Neuron (in vitro differentiated cells): ENCODE data around the gene CD96.
"Not testable (repeated sequence)": the region's sequence is repeated elsewhere in the genome, so short reads cannot be mapped to it uniquely, and the experiment has no call there.

Source experiments
- H2AFZ ChIP-seq: one replicate; pipeline ENCODE4 v1.6.1; 2013; ENCODE audit warnings: low read depth, mild to moderate bottlenecking, inconsistent platforms, low read length, moderate library complexity
- H3K27me3 ChIP-seq: one replicate; pipeline ENCODE4 v1.6.1; 2013; ENCODE audit warnings: low read length; ENCODE audit not compliant: insufficient read depth
- H3K36me3 ChIP-seq: one replicate; pipeline ENCODE4 v1.6.1; 2013; ENCODE audit warnings: low read length; ENCODE audit not compliant: insufficient read depth
- H3K4me1 ChIP-seq: one replicate; pipeline ENCODE4 v1.6.1; 2013; ENCODE audit warnings: low read length; ENCODE audit not compliant: insufficient read depth
- H3K4me3 ChIP-seq: 2 replicates; pipeline ENCODE4 v1.5.1; 2013; ENCODE audit warnings: mild to moderate bottlenecking, low read length, moderate library complexity
- H3K9me3 ChIP-seq: one replicate; pipeline ENCODE4 v1.6.1; 2013; ENCODE audit warnings: low read length

The CD96 gene

GRCh38 chr3:111538681-111539083, 3.3 kb upstream of the CD96 start:
- Histone ChIP-seq H3K4me1 (no peaks in the 10 kb centered on the region), H3K36me3 (no peaks in the 10 kb centered on the region), H3K4me3 (no peak overlapping the region), H3K9me3 (no peaks in the 10 kb centered on the region), H3K27me3 (no peaks in the 10 kb centered on the region), H2AFZ (no peak overlapping the region)

DNA sequence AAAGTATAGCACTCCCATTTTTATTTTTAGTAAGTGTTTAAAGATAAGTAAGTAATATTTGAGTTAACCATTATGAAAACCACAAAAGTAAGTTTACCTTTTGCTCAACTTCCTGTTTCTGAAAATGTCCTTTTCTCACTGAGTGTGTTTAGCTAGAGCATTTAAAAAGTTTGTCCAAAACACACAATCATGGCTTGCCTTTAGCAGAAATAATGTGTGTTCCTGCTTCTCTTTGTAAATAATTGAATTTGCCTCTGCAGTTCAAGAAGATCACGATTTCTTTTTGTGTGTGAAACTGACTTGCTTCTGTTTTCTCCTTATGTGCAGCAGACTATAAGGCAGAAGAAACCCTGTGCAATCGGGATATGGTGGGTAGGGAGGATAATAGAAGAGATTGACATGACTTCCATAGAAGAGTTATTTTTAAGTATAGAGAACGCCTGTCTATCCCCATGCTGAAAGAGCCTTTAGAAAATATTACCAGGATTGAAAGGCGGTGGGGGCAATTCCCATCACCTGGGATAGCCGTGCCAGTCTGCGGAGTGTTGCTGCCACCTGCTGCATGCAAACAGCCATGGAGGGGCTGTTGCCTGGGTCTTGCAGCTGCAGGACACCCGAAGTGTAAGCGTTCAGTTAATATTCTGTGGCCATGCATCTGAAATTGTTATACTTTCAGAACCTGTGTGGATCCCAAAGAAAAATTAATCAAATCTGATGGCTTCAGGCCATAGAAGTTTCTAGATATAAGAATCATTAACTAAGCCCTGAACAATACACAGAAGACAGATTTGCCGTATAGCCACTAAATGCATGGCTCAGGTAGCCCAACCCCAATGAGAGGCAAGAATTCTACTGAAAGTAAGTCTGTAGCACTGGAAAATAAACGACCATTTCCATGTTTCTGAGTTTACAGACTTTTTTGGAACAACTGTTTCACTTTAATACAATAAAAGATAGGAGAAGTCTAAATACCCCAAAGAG, 2.4 kb upstream of the CD96 start:
- no peaks in the 10 kb centered on the region for H3K9me3 ChIP-seq
- H2AFZ ChIP-seq, result no peak overlapping the region
- no peaks in the 10 kb centered on the region for H3K36me3 ChIP-seq
- H3K4me3 ChIP-seq, result no peak overlapping the region
- no peaks in the 10 kb centered on the region for H3K27me3 ChIP-seq
- H3K4me1 ChIP-seq, result no peaks in the 10 kb centered on the region

GRCh38 chr3:111541391-111541790, 606 bp upstream of the CD96 start:
- H2AFZ ChIP-seq, result no peak overlapping the region
- H3K9me3 ChIP-seq, result no peaks in the 10 kb centered on the region
- H3K36me3 ChIP-seq, result no peaks in the 10 kb centered on the region
- no peaks in the 10 kb centered on the region for H3K4me1 ChIP-seq
- H3K4me3 ChIP-seq, result no peak overlapping the region
- no peaks in the 10 kb centered on the region for H3K27me3 ChIP-seq

DNA sequence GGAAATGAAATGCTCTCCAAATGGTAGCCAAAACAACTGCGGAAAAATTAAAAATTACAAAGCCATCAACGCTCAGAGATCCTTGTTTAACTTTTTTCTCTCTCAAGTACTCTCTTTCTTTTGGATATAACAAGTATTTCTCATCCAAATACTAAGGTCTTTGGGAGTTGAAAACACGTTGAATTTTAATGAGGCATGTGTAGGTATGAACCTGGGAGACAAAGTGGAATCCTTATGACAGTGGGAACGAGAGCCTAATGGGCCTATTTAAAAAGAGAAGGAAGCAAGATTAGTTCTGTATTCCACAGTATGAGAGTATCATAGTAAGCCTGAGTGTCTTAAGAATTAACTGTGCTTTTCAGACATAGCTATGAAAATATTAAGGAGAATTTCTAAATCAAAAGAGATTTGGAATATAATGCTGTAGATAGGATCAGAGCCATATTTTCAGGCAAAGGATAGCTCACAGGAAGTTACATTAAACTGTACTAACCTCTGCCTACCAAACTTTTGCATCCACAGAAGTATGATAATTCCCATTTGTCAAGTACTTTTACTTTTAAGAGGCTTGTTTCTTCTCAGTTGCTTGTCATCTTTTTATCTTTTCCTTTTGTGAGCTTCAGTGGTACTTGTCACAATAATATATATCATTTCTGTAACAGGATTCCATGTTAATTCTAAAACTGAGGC, 759 bp downstream of the CD96 start:
- Histone ChIP-seq H2AFZ (no peak overlapping the region), H3K9me3 (no peaks in the 10 kb centered on the region), H3K36me3 (no peaks in the 10 kb centered on the region), H3K4me3 (no peak overlapping the region), H3K27me3 (no peaks in the 10 kb centered on the region), H3K4me1 (no peaks in the 10 kb centered on the region)

GRCh38 chr3:111545349-111545748, 3.4 kb downstream of the CD96 start:
- H3K9me3 ChIP-seq, result no peaks in the 10 kb centered on the region
- no peaks in the 10 kb centered on the region for H3K27me3 ChIP-seq
- H2AFZ ChIP-seq, result no peak overlapping the region
- no peak overlapping the region for H3K4me3 ChIP-seq
- H3K4me1 ChIP-seq, result no peaks in the 10 kb centered on the region
- H3K36me3 ChIP-seq, result no peaks in the 10 kb centered on the region

DNA sequence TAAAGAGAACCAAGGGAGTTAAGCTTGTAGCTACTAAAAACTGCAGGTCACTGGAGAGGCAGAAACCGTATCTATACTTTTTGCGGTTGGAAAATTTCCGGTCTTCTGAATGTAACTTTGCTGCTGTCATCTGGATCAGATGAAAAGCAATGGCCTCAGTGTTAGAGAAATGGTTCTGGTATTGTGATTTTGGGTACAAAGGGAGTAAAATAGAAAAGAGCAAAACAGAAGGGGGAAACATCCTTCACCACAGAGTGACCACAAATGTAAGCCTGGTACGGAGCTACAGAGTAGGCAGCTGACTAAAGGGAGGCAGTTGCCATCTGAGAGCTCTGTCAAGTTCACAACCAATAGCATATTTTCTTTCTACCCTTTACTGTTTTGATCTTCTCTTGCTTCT, 5.6 kb downstream of the CD96 start:
- H3K9me3 ChIP-seq, result no peaks in the 10 kb centered on the region
- no peak overlapping the region for H3K4me3 ChIP-seq
- H2AFZ ChIP-seq, result no peak overlapping the region
- H3K27me3 ChIP-seq, result no peaks in the 10 kb centered on the region
- no peaks in the 10 kb centered on the region for H3K36me3 ChIP-seq
- no peaks in the 10 kb centered on the region for H3K4me1 ChIP-seq

- Histone ChIP-seq H3K4me3 (no peak overlapping the region), H2AFZ (no peak overlapping the region), H3K27me3 (no peaks in the 10 kb centered on the region), H3K4me1 (no peaks in the 10 kb centered on the region), H3K9me3 (no peaks in the 10 kb centered on the region), H3K36me3 (no peaks in the 10 kb centered on the region)
These were observed 6.1 kb downstream of the CD96 start for GRCh38 chr3:111548092-111548491.

- Histone ChIP-seq H3K4me3 (no peak overlapping the region), H3K9me3 (no peaks in the 10 kb centered on the region), H3K36me3 (no peaks in the 10 kb centered on the region), H3K27me3 (no peaks in the 10 kb centered on the region), H3K4me1 (no peaks in the 10 kb centered on the region), H2AFZ (no peak overlapping the region)
These were observed 6.8 kb downstream of the CD96 start for GRCh38 chr3:111548756-111549155.

DNA sequence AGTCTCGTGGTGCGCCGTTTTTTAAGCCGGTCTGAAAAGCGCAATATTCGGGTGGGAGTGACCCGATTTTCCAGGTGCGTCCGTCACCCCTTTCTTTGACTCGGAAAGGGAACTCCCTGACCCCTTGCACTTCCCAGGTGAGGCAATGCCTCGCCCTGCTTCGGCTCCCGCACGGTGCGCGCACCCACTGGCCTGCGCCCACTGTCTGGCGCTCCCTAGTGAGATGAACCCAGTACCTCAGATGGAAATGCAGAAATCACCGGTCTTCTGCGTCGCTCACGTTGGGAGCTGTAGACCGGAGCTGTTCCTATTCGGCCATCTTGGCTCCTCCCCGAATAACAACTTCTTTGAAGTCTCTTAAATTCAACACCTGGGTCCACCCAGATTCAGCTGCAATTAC, 19.9 kb downstream of the CD96 start:
- not testable (repeated sequence) for H3K4me1 ChIP-seq, H3K9me3 ChIP-seq, H3K4me3 ChIP-seq

GRCh38 chr3:111566844-111567243, 24.8 kb downstream of the CD96 start:
- no peaks in the 10 kb centered on the region for H3K9me3 ChIP-seq
- no peak overlapping the region for H3K4me3 ChIP-seq
- H2AFZ ChIP-seq, result no peak overlapping the region
- H3K36me3 ChIP-seq, result no peaks in the 10 kb centered on the region
- no peaks in the 10 kb centered on the region for H3K27me3 ChIP-seq
- no peaks in the 10 kb centered on the region for H3K4me1 ChIP-seq

More for the DNA sequence above, 19.9 kb downstream of the CD96 start:
- H3K36me3 ChIP-seq, H3K27me3 ChIP-seq, H2AFZ ChIP-seq: not testable (repeated sequence)

- H3K4me3 ChIP-seq, result no peak overlapping the region
- no peaks in the 10 kb centered on the region for H3K9me3 ChIP-seq
- no peaks in the 10 kb centered on the region for H3K36me3 ChIP-seq
- H2AFZ ChIP-seq, result no peak overlapping the region
- no peaks in the 10 kb centered on the region for H3K4me1 ChIP-seq
- H3K27me3 ChIP-seq, result no peaks in the 10 kb centered on the region
These were observed 26.4 kb downstream of the CD96 start for GRCh38 chr3:111568355-111568754.

DNA sequence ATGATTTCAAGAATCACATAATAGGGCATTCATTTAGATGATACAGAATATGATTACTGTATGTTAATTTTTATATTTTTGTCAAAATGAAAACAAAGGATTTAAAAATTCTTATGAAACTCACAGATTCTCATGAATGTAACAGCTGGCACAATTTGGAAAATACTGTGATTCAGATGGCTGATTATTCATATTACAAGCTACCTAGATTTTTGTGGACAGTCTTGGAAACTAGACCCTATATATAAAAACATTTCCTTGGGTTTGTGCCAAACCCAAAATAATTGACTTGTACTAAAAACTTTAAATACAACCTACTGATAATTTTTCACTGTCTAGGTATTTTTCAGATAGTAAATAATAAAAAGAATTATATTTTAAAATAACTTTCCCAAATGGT, 26.9 kb downstream of the CD96 start:
- H3K4me3 ChIP-seq, result no peak overlapping the region
- H3K9me3 ChIP-seq, result no peaks in the 10 kb centered on the region
- no peaks in the 10 kb centered on the region for H3K27me3 ChIP-seq
- no peaks in the 10 kb centered on the region for H3K4me1 ChIP-seq
- no peaks in the 10 kb centered on the region for H3K36me3 ChIP-seq
- no peak overlapping the region for H2AFZ ChIP-seq

- no peaks in the 10 kb centered on the region for H3K36me3 ChIP-seq
- no peak overlapping the region for H3K4me3 ChIP-seq
- H3K9me3 ChIP-seq, result no peaks in the 10 kb centered on the region
- H2AFZ ChIP-seq, result no peak overlapping the region
- no peaks in the 10 kb centered on the region for H3K27me3 ChIP-seq
- H3K4me1 ChIP-seq, result no peaks in the 10 kb centered on the region
These were observed 28.5 kb downstream of the CD96 start for GRCh38 chr3:111570404-111571030.
